ENCODE data around the gene RRP36. TPM values are rescaled to one million over a fixed set of nuclear protein-coding genes. Genes with fewer than 3 reads are reported as not detected.
A peak's percentile ranks its signal among the peaks of the same experiment; 100 is the strongest.
"Not testable (repeated sequence)": the region's sequence is repeated elsewhere in the genome, so short reads cannot be mapped to it uniquely, and the experiment has no call there.

RRP36 gene
- total RNA-seq, 1 donor from 2014 or later = 99.2 TPM

- no peak for DNase-seq (ENCODE audit: extremely low read depth, low read depth, low spot score)
Observed at GRCh38 chr6:43036712-43037111, 15.3 kb downstream of the RRP36 start.

DNA sequence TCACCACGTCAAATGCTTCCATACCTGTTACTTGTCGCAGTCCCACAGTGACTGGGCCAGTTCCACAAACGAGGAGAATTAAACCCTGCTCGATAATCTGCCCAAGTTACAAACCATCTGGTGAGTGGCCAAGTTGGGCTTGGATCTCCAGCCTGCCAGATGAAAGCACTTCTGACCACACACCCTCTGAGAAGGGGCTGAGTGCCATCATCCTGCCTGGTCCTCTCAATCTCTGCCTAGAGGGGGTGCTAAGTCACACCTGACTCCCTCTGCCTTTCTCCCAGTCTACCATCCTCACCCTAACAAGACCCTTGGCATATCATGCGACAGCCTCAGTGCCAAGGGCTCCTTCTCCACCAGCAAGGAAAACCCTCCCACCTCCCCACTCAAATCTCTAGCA lies 15.8 kb downstream of the RRP36 start:
- no peak for DNase-seq (ENCODE audit: extremely low read depth, low read depth, low spot score)

DNA sequence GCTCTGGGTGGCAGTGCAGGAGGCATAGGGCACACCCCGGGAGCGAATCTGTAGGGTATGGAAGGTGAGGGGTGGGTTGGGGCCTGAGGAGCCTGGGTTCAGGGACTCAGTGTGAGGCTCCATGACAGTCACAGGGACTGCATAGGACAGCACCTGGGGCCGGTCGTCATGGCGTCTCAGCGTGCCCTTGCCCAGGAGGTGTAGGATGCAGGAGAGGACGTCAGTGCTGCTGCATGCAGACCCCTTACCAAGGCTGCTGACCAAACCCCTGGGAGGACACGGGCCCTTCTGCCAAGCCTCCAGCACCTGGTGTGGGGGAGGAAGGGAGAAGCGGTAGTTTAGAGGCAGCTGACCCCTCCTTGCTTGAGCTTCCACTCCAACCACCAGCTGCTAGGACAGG lies 16.3 kb downstream of the RRP36 start:
- no peak for DNase-seq (ENCODE audit: extremely low read depth, low read depth, low spot score)

DNA sequence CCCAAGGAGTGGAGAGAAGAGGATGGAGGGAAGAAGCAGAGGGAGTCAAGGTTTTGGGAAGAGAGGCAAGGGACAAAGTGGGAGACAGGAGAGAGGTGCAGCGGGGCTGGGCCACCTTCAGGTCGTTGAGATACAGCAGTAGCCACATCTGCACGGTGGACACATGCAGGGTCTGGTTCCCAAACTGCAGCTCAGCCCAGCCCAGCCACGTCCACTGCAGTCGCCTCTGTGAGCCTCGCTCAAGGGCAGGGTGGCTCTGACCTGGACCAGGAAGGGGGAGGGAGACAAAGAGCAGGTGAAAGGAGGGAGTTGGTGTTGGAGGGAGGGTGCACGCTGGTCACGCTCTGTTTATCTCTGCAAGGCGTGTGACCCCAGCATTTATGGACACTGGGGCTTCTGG lies 17.3 kb downstream of the RRP36 start:
- DNase-seq (ENCODE audit: extremely low read depth, low read depth, low spot score) = no peak

GRCh38 chr6:43040542-43041257 lies 19.3 kb downstream of the RRP36 start:
- no peak for DNase-seq (ENCODE audit: extremely low read depth, low read depth, low spot score)

DNA sequence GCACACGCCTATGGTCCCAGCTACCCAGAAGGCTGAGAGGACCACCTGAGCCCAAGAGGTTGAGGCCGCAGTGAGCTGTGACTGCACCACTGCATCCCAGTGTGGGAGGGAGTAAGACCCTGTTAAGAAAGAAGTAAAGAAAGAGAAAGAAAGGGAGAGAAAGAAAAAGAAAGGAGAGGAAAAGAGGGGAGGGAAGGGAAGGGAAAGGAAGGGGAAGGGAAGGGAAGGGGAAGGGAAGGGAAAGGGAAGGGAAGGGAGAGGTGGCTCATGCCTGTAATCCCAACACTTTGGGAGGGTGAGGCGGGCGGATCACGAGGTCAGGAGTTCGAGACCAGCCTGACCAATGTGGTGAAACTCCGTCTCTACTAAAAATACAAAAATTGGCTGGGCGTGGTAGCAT lies 20.1 kb downstream of the RRP36 start:
- not testable (repeated sequence) for DNase-seq (ENCODE audit: extremely low read depth, low read depth, low spot score)

DNA sequence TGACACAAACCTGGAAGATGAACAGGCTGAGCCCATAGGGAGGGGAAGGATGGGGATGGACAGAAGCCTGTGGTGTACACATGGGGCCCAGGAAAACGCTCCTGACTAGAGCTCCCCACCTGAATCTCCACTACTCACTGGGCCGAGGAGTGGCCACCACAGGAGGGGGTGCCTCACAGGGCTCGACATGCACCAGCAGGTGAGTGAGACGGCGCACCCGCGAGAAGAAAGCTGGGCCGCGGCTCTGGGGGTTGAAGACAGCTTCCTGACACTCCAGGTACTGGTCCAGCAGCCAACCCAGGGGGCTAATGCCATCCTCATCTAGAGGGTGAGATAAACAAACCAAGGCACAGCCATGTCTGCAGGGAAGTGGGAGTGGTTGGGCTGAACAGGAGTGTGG lies 21.9 kb downstream of the RRP36 start:
- DNase-seq (ENCODE audit: extremely low read depth, low read depth, low spot score) = no peak

GRCh38 chr6:43045371-43045930 lies 24.0 kb downstream of the RRP36 start:
- DNase-seq (ENCODE audit: extremely low read depth, low read depth, low spot score) = no peak

GRCh38 chr6:43047998-43048397 lies 26.6 kb downstream of the RRP36 start:
- DNase-seq (ENCODE audit: extremely low read depth, low read depth, low spot score) = no peak

DNA sequence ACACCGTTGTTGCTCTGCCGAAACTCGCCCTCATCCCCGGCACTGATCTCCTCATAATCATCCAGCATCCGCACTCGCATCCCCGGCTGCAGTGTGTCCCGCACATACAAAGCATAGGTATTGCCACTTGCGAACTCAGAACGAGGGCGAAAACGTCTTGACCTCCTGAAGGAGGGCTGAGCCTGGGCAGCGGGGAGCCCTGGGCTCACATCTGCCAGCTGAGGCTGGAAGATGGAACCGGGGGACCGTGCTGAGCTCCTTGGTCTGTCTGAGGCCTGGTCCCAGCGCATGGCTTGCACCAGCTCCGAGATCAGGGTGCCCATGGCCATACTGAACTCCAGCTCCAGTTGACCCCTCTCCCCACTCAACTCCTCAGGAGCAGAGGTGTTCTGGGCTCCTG lies 29.6 kb downstream of the RRP36 start:
- DNase-seq (ENCODE audit: extremely low read depth, low read depth, low spot score) = no peak

- DNase-seq (ENCODE audit: extremely low read depth, low read depth, low spot score) = no peak
Observed at GRCh38 chr6:43052225-43052841, 30.9 kb downstream of the RRP36 start.

- DNase-seq (ENCODE audit: extremely low read depth, low read depth, low spot score) = no peak
Observed at GRCh38 chr6:43052842-43053544, 31.6 kb downstream of the RRP36 start.

DNA sequence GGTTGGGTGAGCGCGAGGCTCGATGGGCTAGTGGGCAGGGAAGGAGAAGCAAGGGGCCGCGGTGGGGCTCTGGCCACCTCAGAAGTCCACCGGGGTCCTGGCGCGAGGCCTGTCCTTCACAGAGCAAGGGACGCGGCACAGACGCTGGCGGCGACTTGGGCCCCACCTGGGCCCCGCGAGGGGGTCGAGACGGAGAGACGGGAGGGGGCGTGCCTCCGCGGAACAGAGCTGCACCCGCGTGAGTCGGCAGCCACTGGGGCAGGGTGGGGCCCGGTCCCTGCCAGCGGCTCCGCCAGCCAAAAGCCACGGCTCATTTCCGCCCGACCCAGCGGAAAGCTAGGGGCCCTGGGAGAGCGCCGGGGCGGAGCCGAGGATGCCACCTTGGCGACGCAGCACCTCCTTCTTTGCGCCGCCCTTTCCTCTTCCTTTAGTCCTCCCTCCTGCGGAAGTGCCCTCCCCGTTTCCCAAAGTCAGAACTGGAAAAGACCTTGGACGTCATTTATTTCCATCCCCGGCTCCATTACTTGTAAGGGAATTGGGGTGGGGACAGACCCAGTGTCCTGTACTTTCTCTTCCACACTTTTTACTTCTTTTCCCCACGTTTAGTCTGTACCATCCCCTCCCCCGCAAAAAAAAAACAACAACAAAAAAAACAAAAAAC lies 32.3 kb downstream of the RRP36 start, which contains the start of gene CUL7:
Gene CUL7 (minus strand): TSS at position 307 of the 661 bp plus-strand sequence. CDS start 1,063 bp downstream, outside the sequence.
- DNase-seq (ENCODE audit: extremely low read depth, low read depth, low spot score) = peak; percentile 60

GRCh38 chr6:43054206-43054943 lies 33.0 kb downstream of the RRP36 start:
- no peak for DNase-seq (ENCODE audit: extremely low read depth, low read depth, low spot score)

GRCh38 chr6:43055966-43056365 lies 34.5 kb downstream of the RRP36 start:
- DNase-seq (ENCODE audit: extremely low read depth, low read depth, low spot score) = no peak

- no peak for DNase-seq (ENCODE audit: extremely low read depth, low read depth, low spot score)
Observed at GRCh38 chr6:43058531-43058930, 37.1 kb downstream of the RRP36 start.

DNA sequence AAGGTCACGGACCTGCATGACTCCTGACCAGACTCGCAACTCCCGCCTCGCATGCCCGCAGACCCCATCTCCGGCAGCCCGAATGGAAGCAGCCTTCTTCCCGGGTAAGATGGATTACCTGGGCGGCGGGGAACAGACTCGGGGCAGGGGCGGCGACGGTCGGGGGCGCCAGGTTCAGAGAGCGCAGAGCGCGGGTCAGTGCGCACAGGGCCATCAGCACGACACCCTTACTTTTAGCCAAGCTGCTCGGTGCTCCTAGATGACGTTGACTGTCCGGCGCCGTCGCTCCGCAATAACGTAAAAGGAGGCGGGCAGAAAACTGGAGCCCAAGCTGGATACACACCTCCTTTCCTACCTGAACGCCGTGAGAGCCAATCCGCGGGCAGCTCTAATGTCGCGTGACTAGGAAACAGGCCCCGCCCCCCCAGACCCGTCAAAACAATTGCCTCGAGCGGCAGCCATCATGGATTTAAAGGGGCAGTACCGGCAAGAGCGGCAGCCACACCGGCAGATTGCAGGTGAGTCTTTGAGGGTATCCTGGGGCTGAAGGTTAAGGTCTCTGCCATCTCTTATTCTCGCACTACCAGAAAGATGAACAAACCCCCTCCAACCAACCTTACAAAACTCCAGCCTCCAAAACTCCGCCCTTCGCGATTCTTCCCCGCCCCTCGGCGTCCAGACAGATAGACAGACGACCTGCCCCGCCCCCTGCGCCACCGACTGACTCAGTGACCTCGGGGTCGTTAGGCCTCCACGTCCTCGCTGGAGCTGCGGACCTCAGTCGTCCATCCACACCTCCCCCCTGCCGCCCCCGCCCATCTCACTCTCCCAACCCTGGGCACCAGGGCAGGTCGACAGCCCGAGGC lies 38.0 kb downstream of the RRP36 start, which contains the start of the genes KLC4 and MRPL2:
Gene KLC4 (plus strand): TSS at position 464 of the 866 bp plus-strand sequence. CDS start 1,705 bp downstream, outside the sequence.
Gene MRPL2 (minus strand): TSS at position 267 of the 866 bp plus-strand sequence. CDS start 53 bp downstream, at position 214.
- DNase-seq (ENCODE audit: extremely low read depth, low read depth, low spot score) = peak; percentile 94

GRCh38 chr6:43060034-43060754 lies 38.8 kb downstream of the RRP36 start:
- DNase-seq (ENCODE audit: extremely low read depth, low read depth, low spot score) = no peak

Data from glomerular endothelial cell (primary cell).